ENCODE data around the gene LCP2. TPM values are rescaled to one million over a fixed set of nuclear protein-coding genes. Genes with fewer than 3 reads are reported as not detected.

LCP2 gene
- total and polyA plus RNA-seq, 2 of the 4 experiments (the other 2 are of a cell fraction) = not detected

DNA sequence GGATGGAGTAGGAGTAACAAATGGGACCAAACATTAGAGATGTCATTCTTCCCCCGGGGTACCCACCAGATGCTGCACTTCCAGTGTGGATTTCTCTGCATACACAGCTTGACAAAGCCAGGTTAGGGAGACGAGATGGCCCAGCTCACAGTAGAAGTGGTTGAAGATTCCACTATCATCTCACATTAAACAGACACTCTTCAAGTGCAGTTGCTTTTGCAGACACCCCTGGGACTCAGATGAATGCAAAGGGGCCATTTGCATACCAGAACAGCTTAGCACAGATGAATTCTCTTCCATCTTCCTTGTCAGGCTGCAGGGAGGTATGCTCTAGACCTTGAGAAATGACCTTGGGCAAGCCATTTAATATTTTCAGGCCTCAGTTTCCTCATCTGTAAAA, 77.4 kb downstream of the LCP2 start:
- H3K27me3 ChIP-seq (ENCODE audit: control insufficient read depth, insufficient read depth, low read length) = no peaks in the 10 kb centered on the region
- CTCF ChIA-PET = no interaction called here
- WGBS, 2 experiments (ENCODE audit: extremely low coverage in 2 of 2, insufficient read length in 1 of 2) = no CpG with 5 or more reads among the region's 2 CpGs

More for the DNA sequence above, 77.4 kb downstream of the LCP2 start:
- H3K79me1 ChIP-seq (ENCODE audit: low read depth in 1 of 2, low read length in 2 of 2) = no peaks in the 10 kb centered on the region
- no peak overlapping the region for H4K5ac ChIP-seq (ENCODE audit: low read depth, low read length)
- no peak overlapping the region for H2AK5ac ChIP-seq (ENCODE audit: low read depth, low read length)
- H2AFZ ChIP-seq (replicated peaks; ENCODE audit: low read length, poor library complexity) = peak overlapping the region; percentile 13
- H3K4ac ChIP-seq (ENCODE audit: low read depth, low read length) = no peak overlapping the region
- no peak overlapping the region for H3K14ac ChIP-seq (replicated peaks; ENCODE audit: low read depth, low read length)
- ATAC-seq (ENCODE audit: low read depth) = no peak
- H3K9ac ChIP-seq (ENCODE audit: low read depth, low read length) = no peak overlapping the region
- H3K27ac ChIP-seq (ENCODE audit: insufficient read depth, low read length) = no peak overlapping the region
- H2BK15ac ChIP-seq (ENCODE audit: low read depth, low read length) = no peak overlapping the region
- no peaks in the 10 kb centered on the region for H4K20me1 ChIP-seq (ENCODE audit: insufficient read depth, low read length)
- H2BK120ac ChIP-seq (ENCODE audit: low read depth, low read length) = no peak overlapping the region
- TF ChIP-seq NFE2L2 (IDR thresholded peaks at IDR 0.05; ENCODE audit: low read depth, low read length) (no peak), SMC3 (IDR thresholded peaks at IDR 0.05; ENCODE audit: low read depth, low read length) (no peak), POLR2A (IDR thresholded peaks at IDR 0.05; ENCODE audit: low read depth, low read length) (no peak)
- TF ChIP-seq, protein P1, sequence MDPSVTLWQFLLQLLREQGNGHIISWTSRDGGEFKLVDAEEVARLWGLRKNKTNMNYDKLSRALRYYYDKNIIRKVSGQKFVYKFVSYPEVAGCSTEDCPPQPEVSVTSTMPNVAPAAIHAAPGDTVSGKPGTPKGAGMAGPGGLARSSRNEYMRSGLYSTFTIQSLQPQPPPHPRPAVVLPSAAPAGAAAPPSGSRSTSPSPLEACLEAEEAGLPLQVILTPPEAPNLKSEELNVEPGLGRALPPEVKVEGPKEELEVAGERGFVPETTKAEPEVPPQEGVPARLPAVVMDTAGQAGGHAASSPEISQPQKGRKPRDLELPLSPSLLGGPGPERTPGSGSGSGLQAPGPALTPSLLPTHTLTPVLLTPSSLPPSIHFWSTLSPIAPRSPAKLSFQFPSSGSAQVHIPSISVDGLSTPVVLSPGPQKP (IDR thresholded peaks at IDR 0.05; ENCODE audit: borderline replicate concordance, low read depth, low read length) = no peak
- no peak overlapping the region for H4K91ac ChIP-seq (ENCODE audit: insufficient read depth, low read depth, low read length)
- no peak overlapping the region for H2AK9ac ChIP-seq (replicated peaks; ENCODE audit: low read depth, low read length, poor library complexity)
- no peak for DNase-seq
- no peak overlapping the region for H3K4me3 ChIP-seq (ENCODE audit: insufficient read depth, low read depth, low read length)
- no peaks in the 10 kb centered on the region for H3K36me3 ChIP-seq (ENCODE audit: control insufficient read depth, insufficient read depth, low read length)
- H2BK5ac ChIP-seq (ENCODE audit: low read depth, low read length, poor library complexity, severe bottlenecking) = no peak overlapping the region
- dilution Hi-C loops (cut with HindIII; ENCODE audit: low sequenced_read_pairs, unreplicated experiment) (no loop called here), in situ Hi-C loops (cut with MboI; ENCODE audit: low sequenced_read_pairs) (loop anchor here (10.0 kb wide), 1 partner anchor 205 kb away; no protein-coding TSS in a partner anchor), intact Hi-C loops (cut with micrococcal nuclease) (no loop called here)
- no peak overlapping the region for H2BK20ac ChIP-seq (ENCODE audit: low read depth, low read length)
- no TSS peak for BruUV-seq (replicated peaks)
- no peak overlapping the region for H3K23ac ChIP-seq (ENCODE audit: low read depth, low read length)
- no peak overlapping the region for H3K4me2 ChIP-seq (ENCODE audit: low read depth, low read length)
- H3K18ac ChIP-seq (ENCODE audit: low read depth, low read length) = no peak overlapping the region
- no peaks in the 10 kb centered on the region for H3K9me1 ChIP-seq (ENCODE audit: insufficient read depth, low read length)
- H3K4me1 ChIP-seq (ENCODE audit: control insufficient read depth, insufficient read depth, low read length) = no peaks in the 10 kb centered on the region
- H3K56ac ChIP-seq (ENCODE audit: extremely low read depth, insufficient read depth, low read length) = no peak overlapping the region
- POLR2A ChIA-PET (ENCODE audit: unreplicated experiment) = no interaction called here
- no peak overlapping the region for H4K8ac ChIP-seq (ENCODE audit: low read depth in 2 of 2, low read length in 2 of 2)
- H3K9me3 ChIP-seq (ENCODE audit: control insufficient read depth, insufficient read depth, low read length) = no peaks in the 10 kb centered on the region
